Left ventricle myocardium inferior (tissue), 1 donor: ENCODE results near the gene PPP1R3C. TPM values are rescaled to one million over a fixed set of nuclear protein-coding genes. Genes with fewer than 3 reads are reported as not detected.

ENCODE experiments used
- DNase-seq: peaks from one replicate; pipeline ENCODE4 v3.0.0-alpha.2; 2020
- H3K27ac ChIP-seq: fragments of 200-600 bp; replicated peaks from 2 replicates; pipeline ENCODE4 v1.8.0; 2021
- H3K27me3 ChIP-seq: fragments of 200-600 bp; 2 replicates; pipeline ENCODE4 v1.8.0; 2021; ENCODE audit warnings: low read depth
- H3K36me3 ChIP-seq: fragments of 200-600 bp; 2 replicates; pipeline ENCODE4 v1.8.0; 2021
- H3K4me1 ChIP-seq: fragments of 200-600 bp; 2 replicates; pipeline ENCODE4 v1.8.0; 2021
- H3K4me3 ChIP-seq: fragments of 200-600 bp; 2 replicates; pipeline ENCODE4 v1.8.0; 2021; ENCODE audit warnings: mild to moderate bottlenecking, moderate library complexity
- H3K9me3 ChIP-seq: fragments of 200-600 bp; replicated peaks from 2 replicates; pipeline ENCODE4 v1.8.0; 2021
- intact Hi-C: fragments of 100-400 bp; cut with micrococcal nuclease; formaldehyde crosslinking; loops from one replicate; pipeline ENCODE4 v1.11.0; 2022
- long read RNA-seq: library from polyadenylated mRNA; unstranded; transcript quantifications from one replicate; pipeline ENCODE4 v2.0.0, GENCODE V29; 2021
- total RNA-seq: library from RNA; stranded (reverse); fragmentation: NEBNext Ultra II Directional; extraction: Animal tissue kit (Norgen Biotek cat#: 25700); gene quantifications from one replicate; pipeline ENCODE4 v1.2.1, GENCODE V29; 2021
- TF ChIP-seq, protein P1 (sequence below): fragments of 200-600 bp; IDR thresholded peaks from 2 replicates; pipeline ENCODE4 v1.8.0; 2021; ENCODE audit warnings: antibody characterized with exemption, mild to moderate bottlenecking, borderline replicate concordance
- donor health status: DM: no; HTN: yes; CAD: no; lungs with severe emphysema.

The PPP1R3C gene
- total RNA-seq, result 236 TPM
- long read RNA-seq, transcript PPP1R3C-201 (2 exons, 2,524 nt), result major isoform, 343 of 393 reads
- long read RNA-seq, partial matches to known transcripts, result 46 of 393 reads
- long read RNA-seq, other reads (novel, unspliced or antisense), result 4 of 393 reads

DNA sequence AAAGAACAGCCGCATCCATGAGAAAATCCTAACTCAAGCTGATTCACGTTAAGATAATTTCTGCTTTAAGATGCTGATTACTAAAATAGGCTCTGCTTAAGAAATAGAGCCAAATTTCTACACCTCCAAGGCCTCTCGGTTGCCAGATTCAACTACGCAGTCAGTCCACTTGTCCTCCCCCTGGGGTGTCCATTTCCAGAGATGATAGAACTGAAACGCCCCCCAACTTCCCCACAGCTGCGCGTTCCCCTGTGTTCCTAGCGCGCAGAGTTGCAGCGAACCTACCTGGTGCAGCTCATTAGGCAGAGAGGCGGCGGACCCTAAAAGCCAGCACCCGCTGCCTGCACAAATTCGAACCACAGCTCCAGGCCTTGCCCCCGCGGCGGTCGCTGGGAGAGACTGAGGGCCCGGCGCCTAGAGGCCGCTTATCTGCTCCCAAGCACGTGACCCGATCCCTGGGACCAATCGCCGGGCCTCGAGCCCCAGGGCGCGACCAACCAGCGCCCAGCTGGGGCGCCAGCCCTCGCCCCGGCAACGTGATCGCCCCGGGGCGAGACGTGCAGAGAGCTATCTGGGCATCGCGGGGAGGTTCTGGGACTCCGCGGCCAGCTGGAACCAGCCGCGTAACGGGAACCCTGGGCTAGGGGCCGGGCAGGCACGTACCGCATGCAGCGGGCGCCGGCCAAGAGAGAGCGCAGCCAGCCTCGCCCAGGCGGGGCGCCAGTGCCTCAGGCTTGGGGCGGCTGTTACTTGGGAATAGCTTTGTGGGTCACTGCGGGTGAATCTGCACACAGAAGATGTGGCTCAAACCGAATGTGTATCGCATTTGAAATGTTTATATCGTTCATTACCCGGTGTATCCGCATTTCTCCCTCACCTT is at the start of gene PPP1R3C:
TSS of gene PPP1R3C (minus strand) at position 401 of the 880 bp plus-strand sequence. CDS start at position 299, 102 bp downstream.
- H3K4me1 ChIP-seq, result peaks cover 62% of the 10 kb centered on the region
- TF ChIP-seq, protein P1, sequence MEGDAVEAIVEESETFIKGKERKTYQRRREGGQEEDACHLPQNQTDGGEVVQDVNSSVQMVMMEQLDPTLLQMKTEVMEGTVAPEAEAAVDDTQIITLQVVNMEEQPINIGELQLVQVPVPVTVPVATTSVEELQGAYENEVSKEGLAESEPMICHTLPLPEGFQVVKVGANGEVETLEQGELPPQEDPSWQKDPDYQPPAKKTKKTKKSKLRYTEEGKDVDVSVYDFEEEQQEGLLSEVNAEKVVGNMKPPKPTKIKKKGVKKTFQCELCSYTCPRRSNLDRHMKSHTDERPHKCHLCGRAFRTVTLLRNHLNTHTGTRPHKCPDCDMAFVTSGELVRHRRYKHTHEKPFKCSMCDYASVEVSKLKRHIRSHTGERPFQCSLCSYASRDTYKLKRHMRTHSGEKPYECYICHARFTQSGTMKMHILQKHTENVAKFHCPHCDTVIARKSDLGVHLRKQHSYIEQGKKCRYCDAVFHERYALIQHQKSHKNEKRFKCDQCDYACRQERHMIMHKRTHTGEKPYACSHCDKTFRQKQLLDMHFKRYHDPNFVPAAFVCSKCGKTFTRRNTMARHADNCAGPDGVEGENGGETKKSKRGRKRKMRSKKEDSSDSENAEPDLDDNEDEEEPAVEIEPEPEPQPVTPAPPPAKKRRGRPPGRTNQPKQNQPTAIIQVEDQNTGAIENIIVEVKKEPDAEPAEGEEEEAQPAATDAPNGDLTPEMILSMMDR, result peak; percentile 50
- peak within 1 kb of the TSS; percentile 91 for H3K27ac ChIP-seq
- no peaks in the 10 kb centered on the region for H3K9me3 ChIP-seq
- peak; percentile 90 for DNase-seq
- peak within 1 kb of the TSS; percentile 75 for H3K4me3 ChIP-seq
- no peaks in the 10 kb centered on the region for H3K27me3 ChIP-seq
- peaks cover 30% of the 10 kb centered on the region for H3K36me3 ChIP-seq
- intact Hi-C loops, result loop anchor here (5.0 kb wide), 1 partner anchor 81 kb away; no protein-coding TSS in a partner anchor

GRCh38 chr10:91681361-91682276 is 48.7 kb upstream of the PPP1R3C start:
- intact Hi-C loops, result no loop called here
- peaks cover 10% of the 10 kb centered on the region for H3K4me1 ChIP-seq
- no peaks in the 10 kb centered on the region for H3K9me3 ChIP-seq
- H3K27ac ChIP-seq, result no peak overlapping the region
- H3K27me3 ChIP-seq, result no peaks in the 10 kb centered on the region
- H3K36me3 ChIP-seq, result no peaks in the 10 kb centered on the region
- TF ChIP-seq, protein P1, result no peak
- DNase-seq, result peak; percentile 24
- H3K4me3 ChIP-seq, result no peak overlapping the region

DNA sequence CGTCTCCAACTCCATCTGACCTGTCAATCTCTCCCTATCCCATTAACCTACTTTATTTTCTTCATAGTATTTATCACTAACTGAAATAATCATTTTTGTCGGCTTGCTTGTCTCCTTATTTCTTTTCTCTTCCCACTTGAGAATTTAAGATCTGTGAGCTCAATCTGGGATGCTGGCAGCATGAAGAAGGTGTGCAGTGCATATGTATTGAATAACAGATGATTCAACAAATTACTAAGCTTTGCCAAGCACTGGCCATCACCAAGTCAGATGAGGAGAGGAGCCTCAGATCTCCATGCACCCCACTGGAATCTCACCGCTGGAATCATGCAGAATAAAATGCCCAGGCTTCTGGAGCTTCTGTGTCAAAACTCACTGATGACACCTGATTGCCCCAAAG is 47.6 kb upstream of the PPP1R3C start:
- Histone ChIP-seq H3K4me1 (peaks cover 10% of the 10 kb centered on the region), H3K36me3 (no peaks in the 10 kb centered on the region), H3K4me3 (no peak overlapping the region), H3K27me3 (no peaks in the 10 kb centered on the region), H3K9me3 (no peaks in the 10 kb centered on the region), H3K27ac (no peak overlapping the region)
- no peak for DNase-seq
- intact Hi-C loops, result no loop called here
- TF ChIP-seq, protein P1, result no peak

GRCh38 chr10:91679296-91679695 is 46.4 kb upstream of the PPP1R3C start:
- TF ChIP-seq, protein P1, result no peak
- Histone ChIP-seq H3K36me3 (no peaks in the 10 kb centered on the region), H3K4me3 (no peak overlapping the region), H3K4me1 (peaks cover 10% of the 10 kb centered on the region), H3K27ac (no peak overlapping the region), H3K9me3 (no peaks in the 10 kb centered on the region), H3K27me3 (no peaks in the 10 kb centered on the region)
- no peak for DNase-seq
- intact Hi-C loops, result no loop called here

- no peak overlapping the region for H3K4me3 ChIP-seq
- TF ChIP-seq, protein P1, result no peak
- no peaks in the 10 kb centered on the region for H3K9me3 ChIP-seq
- no peak for DNase-seq
- intact Hi-C loops, result no loop called here
- H3K36me3 ChIP-seq, result no peaks in the 10 kb centered on the region
- no peaks in the 10 kb centered on the region for H3K27me3 ChIP-seq
- H3K27ac ChIP-seq, result no peak overlapping the region
- H3K4me1 ChIP-seq, result peaks cover 10% of the 10 kb centered on the region
These were observed 45.0 kb upstream of the PPP1R3C start for GRCh38 chr10:91677911-91678310.
